ENCODE measurements around the gene GUCA1A.
"Not testable (repeated sequence)": the region's sequence is repeated elsewhere in the genome, so short reads cannot be mapped to it uniquely, and the experiment has no call there.

GUCA1A gene

GRCh38 chr6:42177514-42178364 lies 4.6 kb downstream of the GUCA1A start:
- peak; percentile 75 for DNase-seq

GRCh38 chr6:42179261-42179944 lies 6.2 kb downstream of the GUCA1A start:
- DNase-seq: peak; percentile 73

GRCh38 chr6:42179945-42180313 lies 6.8 kb downstream of the GUCA1A start:
- DNase-seq: no peak

GRCh38 chr6:42182101-42182500 lies 8.9 kb downstream of the GUCA1A start:
- DNase-seq: no peak

- no peak for DNase-seq
Observed at GRCh38 chr6:42184475-42184874, 11.3 kb downstream of the GUCA1A start.

GRCh38 chr6:42185597-42185996 lies 12.4 kb downstream of the GUCA1A start:
- DNase-seq: no peak

- DNase-seq: no peak
Observed at GRCh38 chr6:42188406-42188805, 15.2 kb downstream of the GUCA1A start.

GRCh38 chr6:42190554-42191183 lies 17.5 kb downstream of the GUCA1A start:
- no peak for DNase-seq

- DNase-seq: not testable (repeated sequence)
Observed at GRCh38 chr6:42192385-42192784, 19.2 kb downstream of the GUCA1A start.

GRCh38 chr6:42193491-42193894 lies 20.3 kb downstream of the GUCA1A start:
- DNase-seq: peak; percentile 64

- no peak for DNase-seq
Observed at GRCh38 chr6:42194056-42194455, 20.9 kb downstream of the GUCA1A start.

- DNase-seq: no peak
Observed at GRCh38 chr6:42195415-42195814, 22.3 kb downstream of the GUCA1A start.

GRCh38 chr6:42197555-42198362 lies 24.6 kb downstream of the GUCA1A start:
- no peak for DNase-seq

GRCh38 chr6:42199106-42199981 lies 26.2 kb downstream of the GUCA1A start:
- no peak for DNase-seq

- no peak for DNase-seq
Observed at GRCh38 chr6:42200035-42200434, 26.9 kb downstream of the GUCA1A start.

- no peak for DNase-seq
Observed at GRCh38 chr6:42201382-42201781, 28.2 kb downstream of the GUCA1A start.

GRCh38 chr6:42202131-42202915 lies 29.2 kb downstream of the GUCA1A start:
- DNase-seq: not testable (repeated sequence)

- DNase-seq: no peak
Observed at GRCh38 chr6:42203183-42203582, 30.0 kb downstream of the GUCA1A start.

- DNase-seq: no peak
Observed at GRCh38 chr6:42204768-42205282, 31.7 kb downstream of the GUCA1A start.

GRCh38 chr6:42207559-42207958 lies 34.4 kb downstream of the GUCA1A start:
- not testable (repeated sequence) for DNase-seq

GRCh38 chr6:42210551-42210950 lies 37.4 kb downstream of the GUCA1A start:
- no peak for DNase-seq
